Measurements from ENCODE around the gene FZR1.

FZR1 gene

GRCh38 chr19:3538258-3538929, 32.3 kb downstream of the FZR1 start:
- Histone ChIP-seq H3K4me1 (ENCODE audit: control insufficient read depth, low read depth, low read length) (no peaks in the 10 kb centered on the region), H3K27me3 (ENCODE audit: insufficient read depth, low read length, poor library complexity) (no peaks in the 10 kb centered on the region), H3K36me3 (ENCODE audit: control insufficient read depth, insufficient read depth, low read length) (peaks cover 4% of the 10 kb centered on the region), H3K4me3 (ENCODE audit: low read length) (no peak overlapping the region), H3K9ac (ENCODE audit: low read length) (no peak overlapping the region), H3K18ac (ENCODE audit: low read length) (no peak overlapping the region), H2BK5ac (ENCODE audit: low read length) (no peak overlapping the region), H3K79me2 (ENCODE audit: control insufficient read depth, insufficient read depth, low read length) (no peaks in the 10 kb centered on the region), H2BK15ac (replicated peaks; ENCODE audit: low read depth) (no peak overlapping the region), H4K5ac (ENCODE audit: low read length) (no peak overlapping the region), H3K27ac (ENCODE audit: low read depth, low read length) (no peak overlapping the region), H4K8ac (ENCODE audit: low read depth, low read length) (no peak overlapping the region), H3K56ac (ENCODE audit: low read length) (no peak overlapping the region), H3K79me1 (ENCODE audit: low read length) (no peaks in the 10 kb centered on the region), H2AK5ac (ENCODE audit: low read length) (no peak overlapping the region), H3K4ac (ENCODE audit: low read depth, low read length) (no peak overlapping the region), H3K4me2 (ENCODE audit: low read length) (no peak overlapping the region), H3K23ac (ENCODE audit: low read length) (no peak overlapping the region), H2BK120ac (ENCODE audit: low read depth, low read length) (no peak overlapping the region)
- WGBS (ENCODE audit: extremely low coverage, insufficient coverage, low lambda C conversion rate) = no CpG with 5 or more reads among the region's 25 CpGs
- DNase-seq = no peak

- no peak within 1 kb of the TSS for H3K4ac ChIP-seq (ENCODE audit: low read depth, low read length)
- no CpG with 5 or more reads among the region's 28 CpGs for WGBS (ENCODE audit: extremely low coverage, insufficient coverage, low lambda C conversion rate)
- no peaks in the 10 kb centered on the region for H3K4me1 ChIP-seq (ENCODE audit: control insufficient read depth, low read depth, low read length)
- no peaks in the 10 kb centered on the region for H3K79me2 ChIP-seq (ENCODE audit: control insufficient read depth, insufficient read depth, low read length)
- no peak within 1 kb of the TSS for H3K23ac ChIP-seq (ENCODE audit: low read length)
- no peaks in the 10 kb centered on the region for H3K79me1 ChIP-seq (ENCODE audit: low read length)
- H3K4me3 ChIP-seq (ENCODE audit: low read length) = no peak within 1 kb of the TSS
- no peak within 1 kb of the TSS for H3K56ac ChIP-seq (ENCODE audit: low read length)
- H3K4me2 ChIP-seq (ENCODE audit: low read length) = no peak within 1 kb of the TSS
- H4K8ac ChIP-seq (ENCODE audit: low read depth, low read length) = no peak within 1 kb of the TSS
- H4K5ac ChIP-seq (ENCODE audit: low read length) = no peak within 1 kb of the TSS
- H2BK120ac ChIP-seq (ENCODE audit: low read depth, low read length) = no peak within 1 kb of the TSS
- H3K36me3 ChIP-seq (ENCODE audit: control insufficient read depth, insufficient read depth, low read length) = peaks cover 4% of the 10 kb centered on the region
- peak; percentile 43 for DNase-seq
- no peak within 1 kb of the TSS for H2BK5ac ChIP-seq (ENCODE audit: low read length)
- H3K27me3 ChIP-seq (ENCODE audit: insufficient read depth, low read length, poor library complexity) = no peaks in the 10 kb centered on the region
- no peak within 1 kb of the TSS for H2AK5ac ChIP-seq (ENCODE audit: low read length)
- H2BK15ac ChIP-seq (replicated peaks; ENCODE audit: low read depth) = no peak within 1 kb of the TSS
- no peak within 1 kb of the TSS for H3K18ac ChIP-seq (ENCODE audit: low read length)
- H3K9ac ChIP-seq (ENCODE audit: low read length) = no peak within 1 kb of the TSS
- H3K27ac ChIP-seq (ENCODE audit: low read depth, low read length) = no peak within 1 kb of the TSS
Measured at GRCh38 chr19:3538965-3539755, 33.0 kb downstream of the FZR1 start, which contains the start of gene TEKTIP1. TSS of gene TEKTIP1 (plus strand) at chr19:3539174. CDS start at chr19:3539178, 4 bp downstream.

- no peak overlapping the region for H4K5ac ChIP-seq (ENCODE audit: low read length)
- H2BK120ac ChIP-seq (ENCODE audit: low read depth, low read length) = no peak overlapping the region
- H3K79me2 ChIP-seq (ENCODE audit: control insufficient read depth, insufficient read depth, low read length) = no peaks in the 10 kb centered on the region
- no peaks in the 10 kb centered on the region for H3K79me1 ChIP-seq (ENCODE audit: low read length)
- no peak overlapping the region for H3K56ac ChIP-seq (ENCODE audit: low read length)
- no peak overlapping the region for H4K8ac ChIP-seq (ENCODE audit: low read depth, low read length)
- H3K36me3 ChIP-seq (ENCODE audit: control insufficient read depth, insufficient read depth, low read length) = peaks cover 4% of the 10 kb centered on the region
- H2BK5ac ChIP-seq (ENCODE audit: low read length) = no peak overlapping the region
- no CpG with 5 or more reads among the region's 1 CpG for WGBS (ENCODE audit: extremely low coverage, insufficient coverage, low lambda C conversion rate)
- H3K4ac ChIP-seq (ENCODE audit: low read depth, low read length) = no peak overlapping the region
- no peak overlapping the region for H3K23ac ChIP-seq (ENCODE audit: low read length)
- no peaks in the 10 kb centered on the region for H3K27me3 ChIP-seq (ENCODE audit: insufficient read depth, low read length, poor library complexity)
- H3K9ac ChIP-seq (ENCODE audit: low read length) = no peak overlapping the region
- H3K4me3 ChIP-seq (ENCODE audit: low read length) = no peak overlapping the region
- no peak overlapping the region for H3K4me2 ChIP-seq (ENCODE audit: low read length)
- DNase-seq = no peak
- H2BK15ac ChIP-seq (replicated peaks; ENCODE audit: low read depth) = no peak overlapping the region
- H3K18ac ChIP-seq (ENCODE audit: low read length) = no peak overlapping the region
- no peak overlapping the region for H3K27ac ChIP-seq (ENCODE audit: low read depth, low read length)
- H2AK5ac ChIP-seq (ENCODE audit: low read length) = no peak overlapping the region
- no peaks in the 10 kb centered on the region for H3K4me1 ChIP-seq (ENCODE audit: control insufficient read depth, low read depth, low read length)
Measured at GRCh38 chr19:3539756-3540118, 33.6 kb downstream of the FZR1 start.

GRCh38 chr19:3543150-3544057, 37.3 kb downstream of the FZR1 start:
- Histone ChIP-seq H3K9ac (ENCODE audit: low read length) (no peak overlapping the region), H3K4ac (ENCODE audit: low read depth, low read length) (no peak overlapping the region), H2AK5ac (ENCODE audit: low read length) (no peak overlapping the region), H3K27ac (ENCODE audit: low read depth, low read length) (no peak overlapping the region), H3K18ac (ENCODE audit: low read length) (no peak overlapping the region), H3K4me1 (ENCODE audit: control insufficient read depth, low read depth, low read length) (no peaks in the 10 kb centered on the region), H3K4me3 (ENCODE audit: low read length) (no peak overlapping the region), H3K79me2 (ENCODE audit: control insufficient read depth, insufficient read depth, low read length) (no peaks in the 10 kb centered on the region), H3K56ac (ENCODE audit: low read length) (no peak overlapping the region), H4K8ac (ENCODE audit: low read depth, low read length) (no peak overlapping the region), H2BK15ac (replicated peaks; ENCODE audit: low read depth) (no peak overlapping the region), H2BK120ac (ENCODE audit: low read depth, low read length) (no peak overlapping the region), H4K5ac (ENCODE audit: low read length) (no peak overlapping the region), H3K23ac (ENCODE audit: low read length) (no peak overlapping the region), H3K27me3 (ENCODE audit: insufficient read depth, low read length, poor library complexity) (no peaks in the 10 kb centered on the region), H2BK5ac (ENCODE audit: low read length) (no peak overlapping the region), H3K36me3 (ENCODE audit: control insufficient read depth, insufficient read depth, low read length) (peaks cover 3% of the 10 kb centered on the region), H3K79me1 (ENCODE audit: low read length) (no peaks in the 10 kb centered on the region), H3K4me2 (ENCODE audit: low read length) (no peak overlapping the region)
- DNase-seq = no peak
- WGBS (ENCODE audit: extremely low coverage, insufficient coverage, low lambda C conversion rate) = no CpG with 5 or more reads among the region's 47 CpGs

GRCh38 chr19:3544058-3544376, 37.9 kb downstream of the FZR1 start:
- no peaks in the 10 kb centered on the region for H3K79me1 ChIP-seq (ENCODE audit: low read length)
- H3K4me3 ChIP-seq (ENCODE audit: low read length) = no peak overlapping the region
- no peak overlapping the region for H2BK15ac ChIP-seq (replicated peaks; ENCODE audit: low read depth)
- no peak overlapping the region for H2BK120ac ChIP-seq (ENCODE audit: low read depth, low read length)
- no peak overlapping the region for H3K27ac ChIP-seq (ENCODE audit: low read depth, low read length)
- H3K18ac ChIP-seq (ENCODE audit: low read length) = no peak overlapping the region
- DNase-seq = no peak
- no peak overlapping the region for H3K56ac ChIP-seq (ENCODE audit: low read length)
- no CpG with 5 or more reads among the region's 9 CpGs for WGBS (ENCODE audit: extremely low coverage, insufficient coverage, low lambda C conversion rate)
- H3K23ac ChIP-seq (ENCODE audit: low read length) = no peak overlapping the region
- no peaks in the 10 kb centered on the region for H3K27me3 ChIP-seq (ENCODE audit: insufficient read depth, low read length, poor library complexity)
- no peak overlapping the region for H3K4ac ChIP-seq (ENCODE audit: low read depth, low read length)
- no peak overlapping the region for H2AK5ac ChIP-seq (ENCODE audit: low read length)
- no peak overlapping the region for H2BK5ac ChIP-seq (ENCODE audit: low read length)
- H4K5ac ChIP-seq (ENCODE audit: low read length) = no peak overlapping the region
- no peaks in the 10 kb centered on the region for H3K4me1 ChIP-seq (ENCODE audit: control insufficient read depth, low read depth, low read length)
- H3K4me2 ChIP-seq (ENCODE audit: low read length) = no peak overlapping the region
- no peaks in the 10 kb centered on the region for H3K79me2 ChIP-seq (ENCODE audit: control insufficient read depth, insufficient read depth, low read length)
- no peak overlapping the region for H4K8ac ChIP-seq (ENCODE audit: low read depth, low read length)
- H3K9ac ChIP-seq (ENCODE audit: low read length) = no peak overlapping the region
- H3K36me3 ChIP-seq (ENCODE audit: control insufficient read depth, insufficient read depth, low read length) = peaks cover 3% of the 10 kb centered on the region

Data from mesendoderm (in vitro differentiated cells).